Amygdala (tissue), 56 donors: ENCODE data around the gene IQGAP2.

ENCODE experiments used
- DNase-seq, 56 donors: peaks; one replicate each; lab custom pipeline; 2025; lab: John Stamatoyannopoulos, UW

The IQGAP2 gene

DNA sequence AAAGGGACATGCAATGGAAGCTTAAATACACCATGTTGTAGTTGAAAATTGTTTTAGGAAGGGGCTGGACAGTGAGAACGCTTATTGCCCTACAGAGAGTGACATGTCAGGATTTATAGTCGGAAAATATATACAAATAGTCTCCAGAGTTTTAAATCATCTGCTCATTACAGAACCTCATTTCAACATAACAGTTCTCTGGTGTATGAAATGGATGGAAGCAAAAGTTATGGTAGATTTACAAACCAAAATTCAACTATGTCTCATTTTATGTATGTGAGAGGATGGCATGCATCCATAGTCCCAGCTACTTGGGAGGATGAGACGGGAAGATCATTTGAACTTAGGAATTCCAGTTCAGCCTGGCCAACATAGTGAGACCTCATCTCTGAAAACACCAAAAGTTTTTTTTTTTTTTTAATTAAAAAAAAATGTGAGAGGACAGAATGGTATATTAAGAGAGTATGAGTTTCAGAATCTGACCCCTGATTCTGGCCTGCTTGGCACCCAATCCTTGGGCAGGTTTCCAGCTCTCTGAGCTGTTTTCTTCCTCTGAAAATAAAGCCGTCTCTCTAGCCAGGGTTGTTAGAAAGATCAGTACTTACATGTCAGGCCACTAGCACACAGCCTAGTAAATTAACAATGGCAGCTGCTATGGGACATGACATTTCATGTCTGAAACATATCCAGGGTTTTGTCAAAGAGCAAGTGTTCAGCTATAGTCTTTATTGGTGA is 40.1 kb downstream of the IQGAP2 start:
- peak in 1 of 56 donors; percentile 0 for DNase-seq

DNA sequence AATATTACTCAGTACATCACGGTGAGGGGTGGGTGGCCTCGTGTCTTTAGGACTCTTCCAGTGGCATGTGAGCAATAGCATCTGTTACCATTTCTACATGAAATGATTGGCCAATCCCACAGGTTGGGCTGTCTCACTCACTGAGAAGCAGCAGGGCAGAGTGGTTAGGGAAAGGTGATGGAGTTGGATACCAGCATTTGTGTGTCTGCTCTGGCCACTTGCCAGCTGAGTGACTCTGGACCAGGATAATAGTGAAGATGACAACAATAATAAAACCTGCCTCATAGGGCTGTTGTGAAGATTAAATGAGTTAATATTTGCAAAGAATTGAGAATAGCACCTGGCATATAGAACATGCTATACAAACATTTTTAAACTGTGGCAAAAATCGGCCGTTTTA is 42.0 kb downstream of the IQGAP2 start:
- no peak for DNase-seq

DNA sequence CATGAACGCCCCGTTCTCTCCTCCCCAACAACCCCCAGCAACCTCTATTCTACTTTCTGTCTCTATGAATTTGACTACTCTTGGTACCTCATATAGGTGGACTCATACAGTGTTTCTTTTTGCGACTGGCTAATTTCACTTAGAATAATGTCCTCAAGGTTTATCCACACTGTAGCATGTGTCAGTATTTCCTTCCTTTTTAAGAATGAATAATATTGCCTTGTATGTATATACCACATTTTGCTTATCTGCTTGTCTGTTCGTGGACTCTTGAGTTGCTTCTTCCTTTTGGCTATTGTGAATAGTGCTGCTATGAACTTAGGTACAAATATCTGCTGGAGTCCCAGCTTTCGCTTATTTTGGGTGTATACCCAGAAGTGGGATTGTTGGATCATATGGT is 42.7 kb downstream of the IQGAP2 start:
- no peak for DNase-seq

DNA sequence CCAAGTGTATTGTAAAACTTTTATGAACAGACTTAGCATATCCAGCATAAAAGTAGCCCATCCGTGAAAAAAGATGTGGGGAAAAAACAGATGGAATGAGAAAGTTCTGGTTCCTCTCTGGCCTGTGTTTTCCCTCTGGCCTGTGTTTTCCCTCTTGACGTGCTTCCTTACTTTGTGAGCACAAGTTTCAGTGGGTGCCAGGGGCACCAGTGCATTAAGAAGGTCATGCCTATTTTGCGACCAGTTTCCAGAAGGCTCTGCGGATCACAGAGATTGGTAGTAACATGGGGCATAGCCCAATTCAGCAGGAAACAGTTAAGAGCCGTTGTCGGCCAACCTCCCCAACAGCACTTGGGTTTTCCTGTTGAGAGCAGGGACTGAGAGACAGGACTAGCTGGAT is 43.7 kb downstream of the IQGAP2 start:
- no peak for DNase-seq

DNA sequence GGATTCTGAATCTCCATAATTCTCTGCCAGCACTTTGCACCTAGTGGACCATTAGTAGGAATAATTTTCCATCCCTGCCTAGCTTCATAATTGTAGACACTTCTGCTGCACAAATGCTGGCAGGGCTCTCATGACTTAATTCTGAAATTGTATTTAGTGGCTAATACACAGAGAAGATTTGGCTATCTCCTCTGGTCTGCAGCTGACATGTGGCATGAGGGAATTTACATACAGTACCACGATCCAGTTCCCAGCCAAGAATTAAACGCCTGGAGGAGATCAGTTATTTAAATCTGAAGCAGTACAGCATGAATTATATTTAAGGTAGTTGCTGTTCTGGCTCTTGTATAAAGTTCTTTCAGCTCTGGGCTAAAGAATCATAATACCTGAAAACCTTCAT is 46.5 kb downstream of the IQGAP2 start:
- DNase-seq = no peak

DNA sequence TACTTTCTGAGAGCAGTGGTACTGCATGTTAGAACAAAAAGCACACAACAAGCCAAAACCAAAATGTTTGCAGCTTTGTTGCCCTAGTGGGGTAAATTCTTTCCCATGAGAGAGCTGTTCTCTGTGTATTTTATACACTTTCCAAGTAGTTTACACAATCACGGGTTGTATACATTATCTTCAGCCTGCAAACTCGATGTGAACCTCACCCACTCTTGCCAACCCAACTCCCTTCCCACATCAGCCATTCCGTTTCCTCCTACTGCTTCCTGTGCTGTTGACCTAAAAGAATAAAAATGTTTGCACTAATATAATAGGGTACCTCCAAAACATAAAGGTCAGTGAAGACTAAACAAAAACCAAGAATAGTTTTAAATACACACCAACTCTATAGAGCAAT is 47.0 kb downstream of the IQGAP2 start:
- no peak for DNase-seq

DNA sequence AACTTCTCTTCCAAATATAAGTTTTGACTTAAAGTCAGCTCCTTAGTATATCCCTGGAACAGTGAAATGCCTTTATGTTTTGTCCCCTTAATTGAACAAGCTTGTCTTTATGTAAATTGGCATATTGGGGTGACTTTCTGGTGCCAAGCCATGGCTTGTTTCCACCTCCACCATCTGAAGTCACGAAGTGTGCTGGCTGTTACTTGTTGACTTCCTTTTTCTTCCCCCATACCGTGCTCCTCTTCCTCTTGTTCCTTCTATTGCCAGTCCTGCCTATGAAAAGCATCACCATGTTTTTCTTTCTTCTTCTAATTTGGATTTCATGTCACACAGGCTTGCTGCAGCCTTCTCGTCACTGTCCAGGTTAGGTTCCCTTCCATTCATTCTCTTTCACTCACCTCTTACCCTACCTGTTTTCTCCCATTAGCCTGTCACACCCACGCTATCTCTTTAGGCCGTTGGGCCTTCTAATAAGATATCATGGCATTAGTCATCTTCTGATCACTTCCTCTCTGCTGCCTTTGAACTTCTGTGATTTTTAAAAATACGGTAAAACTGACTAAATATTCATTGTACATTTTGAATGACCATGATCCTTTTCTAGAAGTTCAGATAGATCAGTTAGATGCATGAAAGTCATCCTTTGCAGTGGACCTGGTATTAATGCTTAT is 48.1 kb downstream of the IQGAP2 start:
- no peak for DNase-seq

DNA sequence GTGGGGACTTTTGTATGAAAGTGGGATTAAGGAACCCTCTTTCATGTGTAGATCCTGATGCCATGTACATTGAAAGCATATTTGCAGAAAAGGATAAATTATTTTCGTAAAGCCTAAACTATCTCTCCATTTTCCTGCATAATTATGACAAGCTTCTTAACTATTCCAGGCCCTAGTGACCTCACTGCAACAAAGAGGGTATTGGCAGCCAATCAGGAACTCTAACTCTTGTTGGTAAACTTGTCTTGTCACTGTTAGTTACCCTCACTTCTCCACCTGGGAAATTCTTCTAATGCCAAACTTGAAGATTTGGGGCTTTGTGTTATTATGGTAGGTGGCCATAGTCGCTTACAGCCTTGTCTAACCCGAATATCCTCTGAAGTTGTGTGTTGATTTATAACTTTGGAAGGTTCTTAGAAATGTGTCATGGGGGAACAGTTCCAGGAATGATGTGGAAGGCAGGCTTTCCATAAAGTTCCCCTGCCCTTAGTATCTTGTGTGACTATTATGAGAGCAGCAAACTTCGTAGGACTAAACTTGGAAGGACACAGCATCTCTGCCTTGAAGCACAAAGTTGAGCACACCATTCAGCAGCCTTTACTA is 52.5 kb downstream of the IQGAP2 start:
- DNase-seq = no peak

DNA sequence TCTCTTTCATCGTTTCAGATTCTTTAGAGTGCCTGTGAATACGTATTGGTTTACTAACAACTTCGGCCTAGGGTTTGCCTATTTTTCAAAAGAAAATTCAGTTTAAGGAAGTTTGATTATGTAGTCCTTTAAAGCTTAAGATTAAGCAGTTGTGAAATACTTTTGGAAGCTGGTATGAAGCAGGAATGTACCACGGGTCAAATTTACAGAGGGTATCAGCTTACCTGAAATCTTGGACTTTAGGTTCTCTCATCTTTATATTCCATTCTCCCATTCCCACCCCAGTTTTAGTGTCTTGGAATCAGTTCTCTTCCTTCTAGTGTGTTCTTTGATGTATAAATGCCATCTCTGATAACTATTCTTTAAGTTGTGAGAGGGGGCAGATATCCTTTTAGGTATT is 53.2 kb downstream of the IQGAP2 start:
- no peak for DNase-seq

DNA sequence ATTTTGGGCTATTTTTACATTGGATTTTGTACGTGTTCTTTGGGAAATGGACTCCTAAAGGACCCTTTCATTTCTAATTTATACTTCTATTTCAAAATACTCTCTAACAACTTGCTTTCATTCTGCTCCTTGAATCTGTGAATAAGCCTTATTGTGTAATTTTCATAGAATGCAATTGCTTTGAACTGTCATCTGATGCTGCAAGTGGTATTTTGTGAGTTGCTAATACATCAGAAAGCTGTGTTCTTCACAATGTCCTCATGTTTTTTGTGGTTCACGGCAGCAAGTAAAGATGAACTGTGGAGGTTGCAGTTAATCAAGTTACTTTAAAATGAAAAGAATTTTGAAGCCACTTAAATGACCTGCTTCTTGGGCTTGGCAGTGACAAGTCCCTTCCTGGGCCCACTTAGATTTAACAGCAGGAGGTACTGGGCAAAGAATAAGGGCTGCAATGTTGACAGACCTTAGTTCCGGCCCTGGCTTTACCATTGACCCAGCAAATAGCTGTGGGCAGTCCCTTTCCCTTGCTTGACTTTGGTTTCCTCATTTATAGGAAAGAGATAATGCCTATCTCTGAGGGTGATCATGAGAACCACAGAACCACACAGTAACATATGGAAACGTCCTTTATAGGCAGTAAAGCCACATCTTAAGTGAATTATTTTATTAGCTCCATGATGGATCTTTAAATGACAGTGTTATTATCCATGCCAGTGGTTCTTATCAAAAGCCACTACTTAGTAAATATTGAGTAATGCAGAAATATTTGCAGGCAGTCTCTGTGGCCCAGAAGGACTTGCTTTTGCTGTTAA is 54.8 kb downstream of the IQGAP2 start:
- no peak for DNase-seq

DNA sequence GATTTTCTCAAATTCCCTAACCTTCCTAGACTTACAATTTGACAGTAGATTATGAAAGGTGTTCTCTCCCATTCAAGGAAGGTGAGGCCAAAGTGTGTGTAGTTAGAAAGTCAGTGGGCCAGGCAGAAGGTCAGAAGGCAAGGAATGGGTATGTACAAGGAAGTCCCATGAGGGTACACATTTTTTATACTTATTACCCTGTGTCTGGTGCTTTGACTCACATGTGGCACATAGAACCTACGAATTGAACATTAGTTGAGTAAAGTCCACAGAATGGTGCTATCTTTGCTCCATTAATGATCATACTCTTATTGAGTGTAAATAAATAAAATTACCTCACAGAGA is 55.4 kb downstream of the IQGAP2 start:
- DNase-seq = no peak

DNA sequence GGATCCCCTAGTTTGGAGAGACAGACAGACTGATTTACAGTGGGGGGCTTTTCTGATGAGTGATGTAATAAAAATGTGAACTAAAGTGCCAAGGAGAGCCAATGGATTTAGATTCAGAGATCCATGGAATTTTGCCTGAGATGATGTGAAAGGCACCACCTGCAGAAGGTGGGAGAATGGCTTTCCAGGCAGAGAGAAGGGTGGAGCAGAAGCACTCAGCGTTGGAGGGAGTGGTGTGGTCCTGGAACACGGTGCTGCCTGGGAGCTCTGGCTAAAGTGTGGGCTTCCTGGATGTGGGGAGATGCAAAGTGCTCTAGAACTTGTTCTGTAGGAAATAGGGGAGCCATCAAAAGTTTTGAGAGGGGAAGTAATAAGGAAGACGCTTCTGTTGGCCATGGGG is 57.0 kb downstream of the IQGAP2 start:
- DNase-seq = no peak

DNA sequence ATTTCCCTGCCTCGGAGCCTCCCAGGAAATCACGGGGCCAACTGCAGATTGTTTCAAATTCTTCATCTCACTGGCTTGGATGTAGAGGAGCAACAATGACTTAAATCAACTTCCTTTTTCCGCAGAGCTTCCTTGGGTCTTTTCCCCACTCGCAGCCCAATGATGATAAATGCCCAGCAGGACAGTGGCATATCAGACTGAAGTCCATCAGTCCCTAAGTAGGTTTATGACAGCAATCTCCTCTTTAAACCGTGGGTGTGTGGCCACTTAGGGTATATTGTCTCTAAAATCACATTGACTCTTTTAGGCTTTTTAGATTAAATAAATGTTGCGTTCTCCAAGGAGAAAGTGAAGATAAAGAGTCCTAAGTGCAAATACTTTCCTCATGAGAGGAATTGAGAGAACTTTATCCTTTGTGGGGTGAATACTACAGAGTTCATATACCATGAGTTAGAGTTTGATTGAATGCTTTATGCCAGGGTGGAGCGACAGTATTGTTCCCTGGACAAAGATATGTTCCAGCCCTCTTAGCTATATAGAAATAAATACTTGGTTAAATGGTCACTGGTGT is 59.1 kb downstream of the IQGAP2 start:
- DNase-seq = no peak

DNA sequence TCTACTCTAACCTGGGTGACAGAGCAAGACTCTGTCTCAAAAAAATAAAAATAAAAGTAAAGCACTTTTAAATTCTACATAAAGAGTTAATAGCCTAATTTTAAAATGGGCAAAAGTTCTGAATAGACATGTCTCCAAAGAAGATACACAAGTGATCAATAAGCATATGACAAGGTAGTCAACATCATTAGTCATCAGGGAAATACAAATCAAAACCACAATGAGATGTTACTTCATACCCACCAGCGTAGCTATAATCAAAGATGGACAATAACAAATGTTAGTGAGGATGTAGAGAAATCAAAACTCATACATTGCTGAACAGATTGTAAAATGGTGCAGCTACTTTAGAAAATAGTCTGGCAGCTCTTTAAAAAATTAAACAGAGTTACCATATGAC is 64.1 kb downstream of the IQGAP2 start:
- no peak for DNase-seq

DNA sequence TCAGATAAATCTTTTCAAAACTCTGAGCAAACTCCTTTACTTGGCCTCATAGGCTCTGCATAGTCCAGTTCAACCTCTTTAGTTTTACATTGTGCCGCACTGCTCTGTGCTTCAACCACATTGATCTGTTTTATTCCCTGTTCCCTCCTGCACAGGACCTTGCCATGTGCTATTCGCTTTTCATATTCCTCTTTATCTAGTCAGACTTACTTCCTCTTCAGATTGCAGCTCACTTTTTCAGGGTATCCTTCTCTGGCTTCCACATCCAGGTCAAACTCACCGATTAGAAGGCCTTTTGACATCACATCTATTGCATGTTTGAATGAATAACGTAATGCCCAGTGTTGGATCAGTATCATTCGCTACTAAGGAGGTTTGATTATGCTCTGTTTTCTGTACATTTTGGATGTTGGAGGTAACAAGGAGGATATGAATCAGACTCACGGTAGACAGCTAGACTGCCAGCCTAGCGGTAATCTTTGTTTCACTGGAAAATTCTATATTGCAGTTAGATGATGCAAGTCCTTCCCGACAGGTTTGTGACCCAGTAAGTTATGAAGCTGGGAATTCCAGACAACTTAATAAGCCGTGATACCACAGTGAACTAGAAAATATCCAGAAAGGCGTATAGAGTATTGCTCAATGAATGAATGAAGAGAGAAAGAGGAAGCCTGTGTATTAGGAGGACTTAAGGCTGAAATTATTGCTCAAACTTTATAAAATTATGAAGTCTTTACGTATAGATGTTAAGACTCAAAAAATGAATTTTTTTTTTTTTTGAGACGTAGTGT is 65.7 kb downstream of the IQGAP2 start:
- DNase-seq = no peak

DNA sequence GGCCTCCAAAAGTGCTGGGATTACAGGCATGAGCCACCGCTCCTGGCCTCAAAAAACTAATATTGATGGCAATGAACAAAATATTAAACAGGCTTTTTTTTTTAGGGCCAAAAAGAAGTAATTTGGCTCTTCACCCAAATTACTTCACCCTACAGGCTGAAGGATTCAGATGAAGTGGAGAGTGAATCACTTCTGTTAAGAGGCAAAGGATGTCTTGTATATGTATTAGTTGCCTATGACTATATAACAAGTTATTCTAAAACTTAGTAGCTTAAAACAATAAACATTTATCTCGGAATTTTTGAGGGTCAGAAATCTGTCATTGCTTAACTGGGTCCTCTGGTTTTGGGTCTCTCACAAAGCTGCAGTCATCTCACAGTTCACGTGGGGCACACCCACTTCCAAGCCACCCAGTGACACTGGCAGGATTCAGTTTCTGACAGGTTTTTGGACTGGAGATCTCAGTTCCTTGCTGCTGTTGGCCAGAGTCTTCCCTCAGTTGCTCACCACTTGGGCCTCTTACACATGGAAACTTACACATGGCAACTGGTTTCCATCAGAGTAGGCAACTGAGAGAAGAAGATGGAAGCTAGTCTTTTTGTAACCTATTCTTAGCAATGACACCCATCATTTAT is 66.7 kb downstream of the IQGAP2 start:
- DNase-seq = no peak

DNA sequence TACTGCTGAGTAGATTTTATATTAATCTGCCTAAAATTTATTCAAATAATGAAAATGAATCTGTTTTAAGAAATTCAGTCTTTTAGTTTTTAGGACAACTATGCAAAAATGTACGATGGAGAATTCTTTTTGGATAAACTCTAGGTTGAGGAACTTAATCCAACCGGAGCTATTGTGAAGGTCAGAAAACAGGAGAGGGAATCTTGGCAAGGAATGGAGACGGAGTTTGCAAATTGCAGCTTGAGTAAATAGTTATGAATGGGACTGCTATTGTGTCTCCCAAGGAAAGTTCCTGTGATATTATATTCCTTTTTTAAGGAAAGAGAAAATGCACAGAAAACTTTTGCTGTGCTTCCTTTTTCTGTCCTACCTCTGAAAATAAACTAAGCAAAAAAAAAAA is 67.9 kb downstream of the IQGAP2 start:
- DNase-seq = no peak

DNA sequence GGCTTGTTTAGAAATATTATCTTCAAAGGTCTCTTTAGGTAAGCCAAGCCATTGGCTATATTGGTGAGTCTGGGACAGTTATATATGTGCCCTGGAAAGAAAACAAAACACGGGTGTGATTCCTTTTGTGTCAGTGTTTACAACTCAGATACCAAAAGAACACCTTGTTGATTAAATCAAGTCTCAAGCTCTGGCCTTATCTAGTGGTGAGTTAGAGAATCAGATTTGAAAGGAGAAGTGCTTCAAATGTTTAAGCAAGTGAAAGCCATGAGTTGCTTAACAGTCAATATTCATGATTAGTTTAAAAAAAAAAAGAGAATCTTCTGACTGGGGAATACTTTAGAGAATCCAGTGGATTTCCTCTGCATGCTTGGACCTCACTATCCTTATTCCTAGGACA is 68.3 kb downstream of the IQGAP2 start:
- no peak for DNase-seq

DNA sequence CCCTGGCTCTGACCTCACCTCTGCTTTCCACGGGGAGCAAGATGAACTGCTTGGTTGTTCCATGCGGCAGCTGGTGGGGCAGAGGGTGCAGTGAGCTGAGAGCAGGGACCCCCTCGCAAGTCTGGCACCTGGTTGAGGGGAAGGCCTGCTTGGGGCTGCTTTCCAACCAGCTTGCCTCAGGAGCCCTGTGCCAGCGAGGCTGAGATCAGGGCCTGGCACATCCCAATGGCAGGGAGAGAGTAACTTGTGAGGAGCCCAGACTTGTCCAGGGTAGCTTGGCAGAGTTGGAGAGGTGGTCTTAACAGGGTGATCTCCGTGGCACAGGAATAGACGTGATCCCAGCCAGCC is 68.9 kb downstream of the IQGAP2 start:
- no peak for DNase-seq
